Neural progenitor cell (in vitro differentiated cells): ENCODE data around the gene OGDHL. TPM values are rescaled to one million over a fixed set of nuclear protein-coding genes. Genes with fewer than 3 reads are reported as not detected.

Source experiments
- DNase-seq: peaks from one replicate; pipeline ENCODE4 v3.0.0-alpha.2; 2016; ENCODE audit warnings: low spot score
- H2AFZ ChIP-seq: fragments of 200-600 bp; sonication (generic); replicated peaks from 2 replicates; pipeline ENCODE4 v1.6.1; 2016; ENCODE audit warnings: antibody characterized with exemption
- H3F3A ChIP-seq: fragments of 200-600 bp; sonication (generic); 2 replicates; pipeline ENCODE4 v1.6.1; 2016; ENCODE audit warnings: antibody characterized with exemption, low read depth
- H3K27ac ChIP-seq: fragments of 200-600 bp; sonication (generic); 2 replicates; pipeline ENCODE4 v1.5.1; 2016; ENCODE audit warnings: mild to moderate bottlenecking
- H3K27me3 ChIP-seq: fragments of 200-600 bp; sonication (generic); 2 replicates; pipeline ENCODE4 v1.6.1; 2016; ENCODE audit warnings: mild to moderate bottlenecking, moderate library complexity
- H3K36me3 ChIP-seq: fragments of 200-600 bp; sonication (generic); 2 replicates; pipeline ENCODE4 v1.5.1; 2016
- H3K4me1 ChIP-seq: fragments of 200-600 bp; sonication (generic); 2 replicates; pipeline ENCODE4 v1.6.1; 2016; ENCODE audit warnings: mixed run types
- H3K4me2 ChIP-seq: fragments of 200-600 bp; sonication (generic); 2 replicates; pipeline ENCODE4 v1.6.1; 2016
- H3K4me3 ChIP-seq: fragments of 200-600 bp; sonication (generic); 2 replicates; pipeline ENCODE4 v1.5.1; 2016
- H3K79me2 ChIP-seq: fragments of 200-600 bp; sonication (generic); 2 replicates; pipeline ENCODE4 v1.6.1; 2016; ENCODE audit warnings: low read depth
- H3K9ac ChIP-seq: fragments of 200-600 bp; sonication (generic); 2 replicates; pipeline ENCODE4 v1.6.1; 2016
- H3K9me3 ChIP-seq: fragments of 200-600 bp; sonication (generic); 2 replicates; pipeline ENCODE4 v1.5.1; 2016; ENCODE audit warnings: low read depth
- H4K20me1 ChIP-seq: fragments of 200-600 bp; sonication (generic); 2 replicates; pipeline ENCODE4 v1.6.1; 2016; ENCODE audit warnings: low read depth
- H3K27ac Mint-ChIP-seq: 3 replicates; pipeline ENCODE4 v1.8.0; 2021; ENCODE audit warnings: mixed read lengths
- H3K27me3 Mint-ChIP-seq: 2 replicates; pipeline ENCODE4 v1.8.0; 2022; ENCODE audit warnings: low read depth, mild to moderate bottlenecking, inconsistent platforms, moderate library complexity, mixed read lengths; ENCODE audit not compliant: insufficient read depth
- H3K36me3 Mint-ChIP-seq: 3 replicates; pipeline ENCODE4 v1.8.0; 2021; ENCODE audit warnings: mixed read lengths
- H3K4me1 Mint-ChIP-seq: 3 replicates; pipeline ENCODE4 v1.8.0; 2021; ENCODE audit warnings: mixed read lengths
- H3K4me3 Mint-ChIP-seq: 3 replicates; pipeline ENCODE4 v1.8.0; 2021; ENCODE audit warnings: mild to moderate bottlenecking, moderate library complexity, mixed read lengths
- H3K9me3 Mint-ChIP-seq: 3 replicates; pipeline ENCODE4 v1.8.0; 2020; ENCODE audit warnings: mixed read lengths
- CTCF ChIP-seq: fragments of 200-600 bp; sonication (generic); IDR thresholded peaks from 2 replicates; pipeline ENCODE4 v1.5.1; 2017; ENCODE audit warnings: antibody characterized with exemption, mild to moderate bottlenecking
- EZH2 ChIP-seq: fragments of 200-600 bp; sonication (generic); IDR thresholded peaks from 2 replicates; pipeline ENCODE4 v1.6.1; 2017; ENCODE audit warnings: antibody characterized with exemption, mild to moderate bottlenecking, moderate library complexity
- EZH2phosphoT487 ChIP-seq: fragments of 200-600 bp; sonication (generic); IDR thresholded peaks from 2 replicates; pipeline ENCODE4 v1.6.1; 2017; ENCODE audit warnings: antibody characterized with exemption
- total RNA-seq: library from RNA; depleted of rRNA; stranded (reverse); fragments of >200 nt; gene quantifications from 2 replicates; pipeline ENCODE4 v1.2.3, GENCODE V29; 2015; ENCODE audit warnings: low replicate concordance

OGDHL gene
- total RNA-seq, 1 donor from 2014 or later: 0.34 TPM

- Histone ChIP-seq H3K9me3 (no peaks in the 10 kb centered on the region), H4K20me1 (no peaks in the 10 kb centered on the region), H3K4me1 (no peaks in the 10 kb centered on the region), H2AFZ (no peak overlapping the region), H3K9ac (no peak overlapping the region), H3K27ac (no peak overlapping the region), H3K36me3 (no peaks in the 10 kb centered on the region), H3F3A (no peaks in the 10 kb centered on the region), H3K4me2 (no peak overlapping the region), H3K79me2 (no peaks in the 10 kb centered on the region), H3K27me3 (no peaks in the 10 kb centered on the region), H3K4me3 (no peak overlapping the region)
- no peaks in the 10 kb centered on the region for H3K4me1 Mint-ChIP-seq
- TF ChIP-seq EZH2phosphoT487 (no peak), EZH2 (no peak), CTCF (no peak)
- no peak overlapping the region for H3K4me3 Mint-ChIP-seq
- peaks cover 5% of the 10 kb centered on the region for H3K27me3 Mint-ChIP-seq
- peaks cover 2% of the 10 kb centered on the region for H3K36me3 Mint-ChIP-seq
- no peak overlapping the region for H3K27ac Mint-ChIP-seq
- H3K9me3 Mint-ChIP-seq: no peaks in the 10 kb centered on the region
- DNase-seq: no peak
Measured at GRCh38 chr10:49739426-49739825, 22.7 kb downstream of the OGDHL start.

- no peaks in the 10 kb centered on the region for H3K79me2 ChIP-seq
- H3F3A ChIP-seq: no peaks in the 10 kb centered on the region
- no peak overlapping the region for H3K4me3 ChIP-seq
- DNase-seq: no peak
- TF ChIP-seq CTCF (no peak), EZH2phosphoT487 (no peak), EZH2 (no peak)
- Mint-ChIP-seq H3K27me3 (peaks cover 5% of the 10 kb centered on the region), H3K4me3 (no peak overlapping the region), H3K4me1 (no peaks in the 10 kb centered on the region), H3K27ac (no peak overlapping the region), H3K36me3 (peaks cover 2% of the 10 kb centered on the region), H3K9me3 (no peaks in the 10 kb centered on the region)
- H3K36me3 ChIP-seq: no peaks in the 10 kb centered on the region
- H3K9me3 ChIP-seq: no peaks in the 10 kb centered on the region
- H3K9ac ChIP-seq: no peak overlapping the region
- H4K20me1 ChIP-seq: no peaks in the 10 kb centered on the region
- no peak overlapping the region for H3K27ac ChIP-seq
- no peaks in the 10 kb centered on the region for H3K4me1 ChIP-seq
- no peaks in the 10 kb centered on the region for H3K27me3 ChIP-seq
- H2AFZ ChIP-seq: no peak overlapping the region
- H3K4me2 ChIP-seq: no peak overlapping the region
Measured at GRCh38 chr10:49738616-49739360, 23.3 kb downstream of the OGDHL start.

- Histone ChIP-seq H3K36me3 (no peaks in the 10 kb centered on the region), H3K9me3 (no peaks in the 10 kb centered on the region), H3K9ac (no peak overlapping the region), H3K27me3 (no peaks in the 10 kb centered on the region), H3K79me2 (no peaks in the 10 kb centered on the region), H4K20me1 (no peaks in the 10 kb centered on the region), H3K4me1 (no peaks in the 10 kb centered on the region), H3K4me3 (no peak overlapping the region), H3F3A (no peaks in the 10 kb centered on the region), H3K27ac (no peak overlapping the region), H3K4me2 (no peak overlapping the region), H2AFZ (no peak overlapping the region)
- DNase-seq: no peak
- TF ChIP-seq EZH2: no peak
- TF ChIP-seq EZH2phosphoT487: no peak
- TF ChIP-seq CTCF: no peak
- Mint-ChIP-seq H3K27me3 (peaks cover 5% of the 10 kb centered on the region), H3K36me3 (peaks cover 2% of the 10 kb centered on the region), H3K9me3 (no peaks in the 10 kb centered on the region), H3K4me1 (no peaks in the 10 kb centered on the region), H3K4me3 (no peak overlapping the region), H3K27ac (no peak overlapping the region)
Measured at GRCh38 chr10:49737474-49738201, 24.5 kb downstream of the OGDHL start.
